Prostate gland (tissue), 2 donors: Measurements from ENCODE around the gene IRF6.

Experiments used
- POLR2A ChIP-seq: fragments of 450-650 bp; IDR thresholded peaks from one replicate; pipeline ENCODE4 v1.6.1; 2016; ENCODE audit warnings: antibody characterized with exemption, mild to moderate bottlenecking
- TF ChIP-seq, protein P1 (sequence below), 4 experiments: fragments of 200-600 bp in 2 of 4; fragments of 450-650 bp in 2 of 4; sonication (generic) in 2 of 4; IDR thresholded peaks; 1 replicate in 3 of 4; 2 replicates in 1 of 4; pipeline ENCODE4 v1.5.1; 2016 to 2019; ENCODE audit warnings: antibody characterized with exemption in 4 of 4, mild to moderate bottlenecking in 2 of 4, moderate library complexity in 2 of 4

- no peak for TF ChIP-seq POLR2A
- TF ChIP-seq, protein P1, sequence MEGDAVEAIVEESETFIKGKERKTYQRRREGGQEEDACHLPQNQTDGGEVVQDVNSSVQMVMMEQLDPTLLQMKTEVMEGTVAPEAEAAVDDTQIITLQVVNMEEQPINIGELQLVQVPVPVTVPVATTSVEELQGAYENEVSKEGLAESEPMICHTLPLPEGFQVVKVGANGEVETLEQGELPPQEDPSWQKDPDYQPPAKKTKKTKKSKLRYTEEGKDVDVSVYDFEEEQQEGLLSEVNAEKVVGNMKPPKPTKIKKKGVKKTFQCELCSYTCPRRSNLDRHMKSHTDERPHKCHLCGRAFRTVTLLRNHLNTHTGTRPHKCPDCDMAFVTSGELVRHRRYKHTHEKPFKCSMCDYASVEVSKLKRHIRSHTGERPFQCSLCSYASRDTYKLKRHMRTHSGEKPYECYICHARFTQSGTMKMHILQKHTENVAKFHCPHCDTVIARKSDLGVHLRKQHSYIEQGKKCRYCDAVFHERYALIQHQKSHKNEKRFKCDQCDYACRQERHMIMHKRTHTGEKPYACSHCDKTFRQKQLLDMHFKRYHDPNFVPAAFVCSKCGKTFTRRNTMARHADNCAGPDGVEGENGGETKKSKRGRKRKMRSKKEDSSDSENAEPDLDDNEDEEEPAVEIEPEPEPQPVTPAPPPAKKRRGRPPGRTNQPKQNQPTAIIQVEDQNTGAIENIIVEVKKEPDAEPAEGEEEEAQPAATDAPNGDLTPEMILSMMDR (IDR thresholded peaks at IDR 0.05), result no peak
Measured at GRCh38 chr1:209835782-209836298, 29.9 kb upstream of the IRF6 start.
